Panc1 (cell line): Measurements from ENCODE around the gene RASSF5.

Experiments used
- CTCF ChIP-seq: fragments of 450-650 bp; IDR thresholded peaks from 2 replicates; pipeline ENCODE4 v1.5.1; 2017; ENCODE audit warnings: mild to moderate bottlenecking
- POLR2AphosphoS5 ChIP-seq: IDR thresholded peaks from 2 replicates; pipeline ENCODE4 v1.6.1; 2012; ENCODE audit warnings: mild to moderate bottlenecking, low read depth, low read length, moderate library complexity
- REST ChIP-seq, 2 experiments: IDR thresholded peaks; 2 replicates each; pipeline ENCODE4 v1.6.1; 2011 to 2012; ENCODE audit warnings: low read depth in 2 of 2, control low read depth in 1 of 2, low read length in 1 of 2, mild to moderate bottlenecking in 1 of 2, moderate library complexity in 1 of 2; ENCODE audit not compliant: insufficient read depth in 1 of 2

GRCh38 chr1:206573762-206574161, 66.4 kb downstream of the RASSF5 start:
- TF ChIP-seq CTCF (no peak), POLR2AphosphoS5 (no peak), REST (IDR thresholded peaks at IDR 0.05; ENCODE audit: insufficient read depth in 1 of 2, low read depth in 2 of 2, low read length in 1 of 2) (no peak)
